ENCODE data around the gene ADAMTSL3.
"Not testable (repeated sequence)": the region's sequence is repeated elsewhere in the genome, so short reads cannot be mapped to it uniquely, and the experiment has no call there.

The ADAMTSL3 gene

GRCh38 chr15:83960192-83960829, 306.4 kb downstream of the ADAMTSL3 start:
- TF ChIP-seq CTCF (IDR thresholded peaks at IDR 0.05; ENCODE audit: insufficient read depth, low read length, poor library complexity, severe bottlenecking): no peak
- no peaks in the 10 kb centered on the region for H3K36me3 ChIP-seq (ENCODE audit: control insufficient read depth, insufficient read depth, low read length)
- no peak overlapping the region for H3K4me3 ChIP-seq (replicated peaks; ENCODE audit: low read depth, low read length)
- no peaks in the 10 kb centered on the region for H3K27me3 ChIP-seq (replicated peaks; ENCODE audit: control insufficient read depth, insufficient read depth, low read length)
- no peak for DNase-seq (ENCODE audit: extremely low read depth, insufficient read length)

GRCh38 chr15:83961311-83961710, 307.4 kb downstream of the ADAMTSL3 start:
- Histone ChIP-seq H3K4me3 (replicated peaks; ENCODE audit: low read depth, low read length) (no peak overlapping the region), H3K36me3 (ENCODE audit: control insufficient read depth, insufficient read depth, low read length) (no peaks in the 10 kb centered on the region), H3K27me3 (replicated peaks; ENCODE audit: control insufficient read depth, insufficient read depth, low read length) (no peaks in the 10 kb centered on the region)
- DNase-seq (ENCODE audit: extremely low read depth, insufficient read length): no peak
- TF ChIP-seq CTCF (IDR thresholded peaks at IDR 0.05; ENCODE audit: insufficient read depth, low read length, poor library complexity, severe bottlenecking): no peak

GRCh38 chr15:83964967-83965366, 311.0 kb downstream of the ADAMTSL3 start:
- not testable (repeated sequence) for H3K4me3 ChIP-seq (replicated peaks; ENCODE audit: low read depth, low read length); DNase-seq (ENCODE audit: extremely low read depth, insufficient read length); H3K36me3 ChIP-seq (ENCODE audit: control insufficient read depth, insufficient read depth, low read length); H3K27me3 ChIP-seq (replicated peaks; ENCODE audit: control insufficient read depth, insufficient read depth, low read length)

GRCh38 chr15:83970295-83970890, 316.5 kb downstream of the ADAMTSL3 start:
- no peak overlapping the region for H3K4me3 ChIP-seq (replicated peaks; ENCODE audit: low read depth, low read length)

GRCh38 chr15:83971992-83972391, 318.1 kb downstream of the ADAMTSL3 start:
- Histone ChIP-seq H3K36me3 (ENCODE audit: control insufficient read depth, insufficient read depth, low read length) (no peaks in the 10 kb centered on the region), H3K27me3 (replicated peaks; ENCODE audit: control insufficient read depth, insufficient read depth, low read length) (no peaks in the 10 kb centered on the region), H3K4me3 (replicated peaks; ENCODE audit: low read depth, low read length) (no peak overlapping the region)
- no peak for TF ChIP-seq CTCF (IDR thresholded peaks at IDR 0.05; ENCODE audit: insufficient read depth, low read length, poor library complexity, severe bottlenecking)
- DNase-seq (ENCODE audit: extremely low read depth, insufficient read length): no peak

More at GRCh38 chr15:83970295-83970890, 316.5 kb downstream of the ADAMTSL3 start:
- Histone ChIP-seq H3K27me3 (replicated peaks; ENCODE audit: control insufficient read depth, insufficient read depth, low read length) (no peaks in the 10 kb centered on the region), H3K36me3 (ENCODE audit: control insufficient read depth, insufficient read depth, low read length) (no peaks in the 10 kb centered on the region)
- TF ChIP-seq CTCF (IDR thresholded peaks at IDR 0.05; ENCODE audit: insufficient read depth, low read length, poor library complexity, severe bottlenecking): no peak
- no peak for DNase-seq (ENCODE audit: extremely low read depth, insufficient read length)

GRCh38 chr15:83973816-83974215, 319.9 kb downstream of the ADAMTSL3 start:
- no peak overlapping the region for H3K4me3 ChIP-seq (replicated peaks; ENCODE audit: low read depth, low read length)
- H3K36me3 ChIP-seq (ENCODE audit: control insufficient read depth, insufficient read depth, low read length): no peaks in the 10 kb centered on the region
- TF ChIP-seq CTCF (IDR thresholded peaks at IDR 0.05; ENCODE audit: insufficient read depth, low read length, poor library complexity, severe bottlenecking): peak; percentile 83
- no peaks in the 10 kb centered on the region for H3K27me3 ChIP-seq (replicated peaks; ENCODE audit: control insufficient read depth, insufficient read depth, low read length)
- DNase-seq (ENCODE audit: extremely low read depth, insufficient read length): no peak

Measured in GM06990 (cell line).